HUES6 (cell line): ENCODE results near the gene ST6GALNAC6.

Experiments used
- H3K27ac ChIP-seq: 2 replicates; pipeline ENCODE4 v1.7.0; 2013; ENCODE audit warnings: low read depth, mild to moderate bottlenecking, low read length, inconsistent platforms
- H3K27me3 ChIP-seq: 2 replicates; pipeline ENCODE4 v1.6.1; 2013; ENCODE audit warnings: low read length; ENCODE audit not compliant: control insufficient read depth, insufficient read depth
- H3K36me3 ChIP-seq: 2 replicates; pipeline ENCODE4 v1.6.1; 2013; ENCODE audit warnings: low read length; ENCODE audit not compliant: control insufficient read depth, insufficient read depth
- H3K4me1 ChIP-seq: 2 replicates; pipeline ENCODE4 v1.6.1; 2013; ENCODE audit warnings: low read length; ENCODE audit not compliant: control insufficient read depth, insufficient read depth
- H3K4me3 ChIP-seq: 2 replicates; pipeline ENCODE4 v1.5.1; 2013; ENCODE audit warnings: low read depth, low read length
- H3K9ac ChIP-seq: one replicate; pipeline ENCODE4 v1.6.1; 2013; ENCODE audit warnings: mild to moderate bottlenecking, low read length
- H3K9me3 ChIP-seq: 2 replicates; pipeline ENCODE4 v1.6.1; 2013; ENCODE audit warnings: low read depth, low read length; ENCODE audit not compliant: control insufficient read depth, insufficient read depth

The ST6GALNAC6 gene

GRCh38 chr9:127941062-127941960 lies 41.9 kb upstream of the ST6GALNAC6 start:
- no peak overlapping the region for H3K27ac ChIP-seq
- no peaks in the 10 kb centered on the region for H3K9me3 ChIP-seq
- H3K4me3 ChIP-seq, result no peak overlapping the region
- peaks cover 39% of the 10 kb centered on the region for H3K36me3 ChIP-seq
- no peaks in the 10 kb centered on the region for H3K27me3 ChIP-seq
- H3K4me1 ChIP-seq, result peaks cover 17% of the 10 kb centered on the region
- H3K9ac ChIP-seq, result no peak overlapping the region

DNA sequence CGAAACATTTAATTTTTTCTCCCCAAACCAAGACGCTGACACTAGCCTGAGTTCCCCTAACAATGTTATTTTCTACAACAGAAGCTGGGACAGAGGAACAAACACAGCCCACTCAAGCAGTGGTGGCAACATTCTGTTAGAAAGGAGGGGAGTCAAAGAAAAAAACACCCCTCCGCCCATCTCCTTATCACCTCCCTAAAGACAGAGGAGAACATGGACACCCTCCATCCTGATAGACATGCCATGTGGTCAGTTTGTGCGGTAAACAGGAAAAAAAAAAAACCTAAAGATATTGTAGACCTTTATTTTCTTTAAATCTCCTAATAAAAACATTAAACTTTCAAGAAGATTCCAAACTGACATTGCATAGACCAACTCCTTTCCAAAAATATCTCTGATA lies 41.2 kb upstream of the ST6GALNAC6 start:
- H3K36me3 ChIP-seq, result peaks cover 35% of the 10 kb centered on the region
- H3K27ac ChIP-seq, result no peak overlapping the region
- no peaks in the 10 kb centered on the region for H3K27me3 ChIP-seq
- no peak overlapping the region for H3K9ac ChIP-seq
- peaks cover 21% of the 10 kb centered on the region for H3K4me1 ChIP-seq
- H3K4me3 ChIP-seq, result no peak overlapping the region
- no peaks in the 10 kb centered on the region for H3K9me3 ChIP-seq

- H3K27me3 ChIP-seq, result no peaks in the 10 kb centered on the region
- peak overlapping the region; percentile 87 for H3K4me3 ChIP-seq
- no peaks in the 10 kb centered on the region for H3K9me3 ChIP-seq
- H3K27ac ChIP-seq, result no peak overlapping the region; the same call in 1 of the 2 replicates
- peaks cover 17% of the 10 kb centered on the region for H3K4me1 ChIP-seq
- peak overlapping the region; percentile 20 for H3K9ac ChIP-seq
- peaks cover 16% of the 10 kb centered on the region for H3K36me3 ChIP-seq
These were observed 38.9 kb upstream of the ST6GALNAC6 start for GRCh38 chr9:127938298-127938690.

DNA sequence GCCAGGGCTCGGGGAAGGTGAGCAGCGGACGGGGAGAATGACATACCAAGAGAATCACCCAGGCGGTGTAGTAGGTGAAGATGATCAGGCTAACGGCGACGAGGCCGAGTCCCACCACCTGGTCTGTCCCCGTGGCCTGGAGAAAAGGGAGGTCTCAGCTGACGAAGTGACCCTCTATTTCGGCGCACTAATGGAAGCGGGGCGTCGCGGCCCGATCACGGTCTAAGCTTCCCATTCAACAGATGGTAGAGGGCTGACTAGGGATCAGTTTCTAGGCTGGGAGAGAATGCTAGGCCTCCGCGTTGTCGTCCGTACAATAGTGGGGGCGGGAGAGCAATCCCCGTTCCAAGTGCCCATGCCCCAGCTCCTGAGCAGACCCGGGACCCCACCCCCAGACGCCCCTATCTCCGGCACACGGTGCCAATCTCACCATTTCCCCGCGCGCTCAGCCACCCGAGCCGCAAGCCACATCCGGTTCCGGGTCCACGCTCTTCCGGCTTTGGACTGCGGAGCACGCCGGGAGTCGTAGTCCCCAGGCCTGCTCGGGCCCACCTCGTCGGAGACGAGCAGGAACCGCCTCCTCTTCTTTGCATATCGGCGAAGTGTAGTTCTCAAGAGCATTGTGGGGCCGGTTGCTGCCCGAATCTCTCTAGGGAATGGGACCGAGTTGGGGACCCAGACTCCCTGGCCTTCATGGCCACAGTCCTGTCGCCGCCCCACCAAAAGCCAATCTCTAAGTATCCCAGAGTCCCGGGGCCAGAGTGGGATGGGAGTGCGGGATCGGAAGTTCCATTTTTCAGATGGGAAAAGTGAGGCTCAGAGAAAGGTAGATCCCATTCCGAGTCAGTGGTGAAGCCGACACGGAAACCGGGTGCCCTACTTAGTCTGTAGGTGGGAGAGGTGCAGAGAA lies 38.2 kb upstream of the ST6GALNAC6 start, which contains the start of gene DPM2:
Gene DPM2 (minus strand): TSS at position 467 of the 910 bp plus-strand sequence. CDS start 34 bp downstream, at position 433.
- Histone ChIP-seq H3K4me1 (peaks cover 16% of the 10 kb centered on the region), H3K27me3 (no peaks in the 10 kb centered on the region), H3K9ac (peak within 1 kb of the TSS; percentile 74), H3K9me3 (no peaks in the 10 kb centered on the region), H3K36me3 (peaks cover 10% of the 10 kb centered on the region), H3K4me3 (peak within 1 kb of the TSS; percentile 87), H3K27ac (no peak within 1 kb of the TSS; the same call in 1 of the 2 replicates)

- Histone ChIP-seq H3K27ac (no peak overlapping the region), H3K27me3 (no peaks in the 10 kb centered on the region), H3K4me3 (peak overlapping the region; percentile 87), H3K9ac (peak overlapping the region; percentile 74), H3K36me3 (peaks cover 3% of the 10 kb centered on the region), H3K4me1 (peaks cover 15% of the 10 kb centered on the region), H3K9me3 (no peaks in the 10 kb centered on the region)
These were observed 37.6 kb upstream of the ST6GALNAC6 start for GRCh38 chr9:127937056-127937387.

DNA sequence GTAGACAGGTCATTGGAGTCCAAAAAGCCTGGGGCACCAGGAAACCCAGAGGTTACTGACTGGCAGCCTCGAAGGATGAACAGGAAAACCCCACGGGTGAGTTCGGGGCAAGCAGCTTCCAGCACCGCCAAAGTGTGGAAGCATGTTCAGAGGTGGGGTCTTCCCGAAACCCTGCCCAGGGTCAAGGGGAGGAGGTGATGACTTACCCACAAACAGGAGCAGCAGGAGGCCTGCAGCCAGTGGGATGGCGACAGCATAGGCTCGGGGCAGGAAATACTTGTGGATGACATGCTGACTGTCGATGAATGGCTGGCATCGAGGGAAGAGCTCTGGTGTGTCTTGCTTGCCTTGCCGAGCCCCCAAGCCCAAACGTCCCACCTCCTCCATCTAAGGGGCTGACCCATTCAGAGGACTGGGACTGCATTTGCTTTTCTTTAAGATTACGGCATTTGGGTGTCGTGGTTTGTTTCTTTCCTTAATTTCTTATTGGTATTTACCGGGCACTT lies 37.0 kb upstream of the ST6GALNAC6 start:
- Histone ChIP-seq H3K4me3 (peak overlapping the region; percentile 87), H3K27me3 (no peaks in the 10 kb centered on the region), H3K4me1 (peaks cover 18% of the 10 kb centered on the region), H3K27ac (no peak overlapping the region), H3K9ac (peak overlapping the region; percentile 74), H3K9me3 (no peaks in the 10 kb centered on the region), H3K36me3 (no peaks in the 10 kb centered on the region)

DNA sequence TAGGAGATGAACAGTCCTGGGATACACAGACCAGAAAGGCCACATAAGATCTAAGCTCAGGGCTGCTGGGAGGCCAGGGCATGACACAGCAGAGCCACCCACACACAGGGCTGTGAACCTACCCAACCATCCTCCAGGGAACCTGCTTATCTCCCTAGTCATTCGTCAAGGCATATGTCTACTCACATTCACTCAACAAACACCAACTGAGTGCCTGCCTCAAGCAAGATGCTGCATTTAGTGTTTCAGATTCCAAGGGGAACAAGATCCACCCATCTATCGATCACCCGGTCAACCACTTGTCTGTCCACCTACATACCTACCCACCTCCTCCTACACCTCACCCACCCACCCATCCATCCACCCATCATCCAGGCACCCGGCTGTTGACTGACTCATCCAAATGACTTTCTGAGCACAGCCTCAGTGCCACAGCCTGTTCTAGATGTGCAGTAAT lies 36.4 kb upstream of the ST6GALNAC6 start:
- Histone ChIP-seq H3K4me1 (peaks cover 24% of the 10 kb centered on the region), H3K36me3 (no peaks in the 10 kb centered on the region), H3K4me3 (peak overlapping the region; percentile 87; the same call in 1 of the 2 replicates), H3K27me3 (no peaks in the 10 kb centered on the region), H3K9ac (no peak overlapping the region), H3K27ac (no peak overlapping the region), H3K9me3 (no peaks in the 10 kb centered on the region)

DNA sequence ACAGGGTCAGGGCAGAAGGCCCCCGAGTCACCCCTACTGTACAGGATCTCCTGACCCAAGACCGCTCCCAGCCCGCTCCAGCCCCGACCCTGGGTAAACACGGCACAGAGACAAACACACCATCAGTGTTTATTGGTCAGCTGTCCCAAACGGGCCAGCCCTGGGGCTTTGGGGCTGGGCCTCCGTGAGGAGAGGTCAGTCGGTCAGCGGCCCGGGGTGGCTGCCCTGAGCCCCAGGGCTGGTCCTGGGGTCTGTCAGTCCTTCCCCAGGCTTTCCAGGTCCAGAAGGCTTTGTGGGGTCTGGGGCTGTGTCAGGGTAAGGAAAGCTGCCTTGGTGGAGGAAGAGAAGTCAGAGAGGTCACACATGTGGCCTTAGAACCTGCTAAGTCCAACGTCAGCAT lies 35.6 kb upstream of the ST6GALNAC6 start:
- Histone ChIP-seq H3K9me3 (no peaks in the 10 kb centered on the region), H3K27me3 (peaks cover 3% of the 10 kb centered on the region; the same call in 1 of the 2 replicates), H3K4me1 (peaks cover 27% of the 10 kb centered on the region), H3K9ac (no peak overlapping the region), H3K4me3 (no peak overlapping the region), H3K36me3 (no peaks in the 10 kb centered on the region), H3K27ac (no peak overlapping the region)

- Histone ChIP-seq H3K36me3 (no peaks in the 10 kb centered on the region), H3K4me1 (peaks cover 30% of the 10 kb centered on the region), H3K4me3 (no peak overlapping the region), H3K9ac (no peak overlapping the region), H3K27me3 (peaks cover 10% of the 10 kb centered on the region), H3K9me3 (no peaks in the 10 kb centered on the region), H3K27ac (no peak overlapping the region)
These were observed 34.8 kb upstream of the ST6GALNAC6 start for GRCh38 chr9:127934248-127934647.

GRCh38 chr9:127931092-127931881 lies 31.9 kb upstream of the ST6GALNAC6 start:
- Histone ChIP-seq H3K36me3 (no peaks in the 10 kb centered on the region), H3K4me1 (peaks cover 38% of the 10 kb centered on the region), H3K4me3 (peak overlapping the region; percentile 56), H3K27me3 (peaks cover 38% of the 10 kb centered on the region), H3K9ac (peak overlapping the region; percentile 55), H3K9me3 (no peaks in the 10 kb centered on the region), H3K27ac (peak overlapping the region; percentile 27; the same call in 1 of the 2 replicates)
